Mesodermal cell (in vitro differentiated cells): ENCODE data around the gene ASPDH.

Source experiments
- H3K27ac ChIP-seq: 2 replicates; pipeline ENCODE4 v1.7.0; 2013; ENCODE audit warnings: mild to moderate bottlenecking, low read depth, low read length, moderate library complexity; ENCODE audit not compliant: severe bottlenecking
- H3K36me3 ChIP-seq: 2 replicates; pipeline ENCODE4 v1.7.1; 2013; ENCODE audit warnings: mild to moderate bottlenecking, low read length, moderate library complexity; ENCODE audit not compliant: control insufficient read depth, insufficient read depth
- H3K4me1 ChIP-seq: one replicate; pipeline ENCODE4 v1.7.1; 2013; ENCODE audit warnings: mild to moderate bottlenecking, low read length; ENCODE audit not compliant: insufficient read depth, control insufficient read depth, poor library complexity, severe bottlenecking
- H3K4me3 ChIP-seq: 2 replicates; pipeline ENCODE4 v1.7.0; 2013; ENCODE audit warnings: low read length, control low read depth, mild to moderate bottlenecking; ENCODE audit not compliant: insufficient read depth, poor library complexity, severe bottlenecking; ENCODE audit errors: extremely low read depth
- H3K9me3 ChIP-seq: 2 replicates; pipeline ENCODE4 v1.7.1; 2013; ENCODE audit warnings: mild to moderate bottlenecking, low read length, moderate library complexity; ENCODE audit not compliant: control insufficient read depth
- WGBS, 2 experiments: methylation state at CpG; one replicate each; pipeline ENCODE4 v1.1.5; 2013; ENCODE audit warnings: missing lambda C conversion rate in 2 of 2; ENCODE audit not compliant: insufficient coverage in 2 of 2; 5-methylcytosine and 5-hydroxymethylcytosine counted together

Gene ASPDH

GRCh38 chr19:50547385-50548190, 33.9 kb upstream of the ASPDH start:
- H3K36me3 ChIP-seq: peaks cover 5% of the 10 kb centered on the region
- no peak overlapping the region for H3K4me3 ChIP-seq
- WGBS, 2 experiments: 82 to 86% methylated on average over 12 to 13 of the region's 18 CpGs
- peaks cover 5% of the 10 kb centered on the region for H3K4me1 ChIP-seq
- no peaks in the 10 kb centered on the region for H3K9me3 ChIP-seq
- no peak overlapping the region for H3K27ac ChIP-seq

DNA sequence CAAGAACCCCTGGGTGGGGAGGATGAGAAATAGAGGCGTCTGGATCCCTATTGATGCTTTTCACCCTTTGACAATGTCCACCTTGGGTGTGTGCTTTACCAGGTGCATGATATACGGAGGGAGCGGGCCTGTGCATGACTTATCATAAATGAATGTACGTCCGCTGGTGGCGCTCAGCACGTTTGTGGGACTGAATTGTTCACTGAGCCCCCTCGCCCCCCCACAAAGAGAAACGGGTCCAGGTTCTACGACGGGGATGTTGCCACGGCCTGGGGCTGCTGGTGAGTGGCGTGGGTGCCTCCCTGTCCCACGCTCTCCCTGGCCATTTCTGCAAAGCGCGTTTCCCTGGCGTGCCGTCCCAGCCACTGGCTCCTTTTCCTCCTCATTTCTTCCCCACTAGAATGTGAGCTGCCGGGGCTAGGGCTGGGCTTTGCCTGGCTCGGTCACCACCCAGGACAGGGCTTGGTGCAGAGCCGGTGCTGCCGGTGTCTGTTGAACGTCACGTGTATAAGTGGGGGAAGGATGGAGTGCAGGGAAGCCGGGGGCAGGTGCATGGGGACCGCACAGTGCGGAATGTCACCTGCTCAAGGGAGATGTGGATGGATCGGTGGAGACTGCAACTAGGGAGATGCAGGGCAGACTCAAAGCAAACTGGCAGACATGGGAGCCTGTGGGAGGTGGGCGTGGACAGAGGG, 33.0 kb upstream of the ASPDH start:
- H3K9me3 ChIP-seq: no peaks in the 10 kb centered on the region
- H3K36me3 ChIP-seq: peaks cover 5% of the 10 kb centered on the region
- peaks cover 4% of the 10 kb centered on the region for H3K4me1 ChIP-seq
- H3K27ac ChIP-seq: no peak overlapping the region
- H3K4me3 ChIP-seq: no peak overlapping the region
- WGBS, 2 experiments: 88% methylated on average over 29 of the region's 29 CpGs

GRCh38 chr19:50542943-50543342, 29.2 kb upstream of the ASPDH start:
- peaks cover 8% of the 10 kb centered on the region for H3K36me3 ChIP-seq
- H3K4me3 ChIP-seq: no peak overlapping the region
- H3K9me3 ChIP-seq: no peaks in the 10 kb centered on the region
- no peaks in the 10 kb centered on the region for H3K4me1 ChIP-seq
- 86 to 88% methylated on average over 18 to 21 of the region's 21 CpGs for WGBS, 2 experiments
- H3K27ac ChIP-seq: no peak overlapping the region

GRCh38 chr19:50537769-50538230, 24.1 kb upstream of the ASPDH start:
- 29 to 46% methylated on average over 13 to 14 of the region's 15 CpGs for WGBS, 2 experiments
- no peak overlapping the region for H3K4me3 ChIP-seq
- no peak overlapping the region for H3K27ac ChIP-seq
- peaks cover 14% of the 10 kb centered on the region for H3K9me3 ChIP-seq
- peaks cover 16% of the 10 kb centered on the region for H3K36me3 ChIP-seq
- no peaks in the 10 kb centered on the region for H3K4me1 ChIP-seq

- H3K27ac ChIP-seq: no peak overlapping the region
- H3K4me1 ChIP-seq: no peaks in the 10 kb centered on the region
- 79% methylated on average over 16 to 18 of the region's 18 CpGs for WGBS, 2 experiments
- H3K36me3 ChIP-seq: peaks cover 16% of the 10 kb centered on the region
- no peak overlapping the region for H3K4me3 ChIP-seq
- H3K9me3 ChIP-seq: peaks cover 19% of the 10 kb centered on the region
Observed at GRCh38 chr19:50537306-50537685, 23.6 kb upstream of the ASPDH start.

DNA sequence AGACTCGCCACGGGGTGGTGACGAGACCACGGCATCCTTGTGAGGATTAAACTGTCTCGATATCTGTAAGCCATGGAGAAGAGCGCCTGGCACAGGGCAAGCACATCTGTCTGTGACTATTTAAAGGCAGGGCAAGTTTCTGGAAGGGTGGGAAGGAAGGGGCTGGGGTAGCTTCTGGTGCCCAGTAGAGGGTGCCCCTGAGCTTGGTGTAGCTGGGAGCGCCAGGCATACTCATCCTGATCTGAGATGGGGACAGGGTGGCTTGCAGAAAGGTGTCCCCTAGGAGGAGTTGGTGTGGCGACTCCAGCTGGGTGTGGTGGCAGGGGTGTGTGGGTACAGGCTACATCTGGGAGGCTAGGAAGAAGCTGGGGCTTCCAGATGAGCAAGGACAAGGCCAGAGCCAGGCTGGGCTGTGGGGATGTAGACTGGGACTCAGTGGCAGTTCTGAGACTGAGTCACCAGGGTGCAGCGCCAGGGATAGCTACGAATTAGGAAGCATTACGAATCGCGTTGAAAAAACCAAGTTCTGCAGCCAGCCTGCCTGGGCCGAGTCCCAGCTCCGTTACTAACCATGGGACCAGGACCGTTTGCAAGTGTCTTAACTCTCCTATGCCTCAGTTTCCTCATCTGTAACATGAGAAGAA, 23.1 kb upstream of the ASPDH start:
- Histone ChIP-seq H3K4me3 (no peak overlapping the region), H3K27ac (no peak overlapping the region), H3K36me3 (peaks cover 16% of the 10 kb centered on the region), H3K4me1 (no peaks in the 10 kb centered on the region), H3K9me3 (peaks cover 22% of the 10 kb centered on the region)
- WGBS, 2 experiments: 92 to 94% methylated on average over 15 of the region's 16 CpGs

GRCh38 chr19:50535672-50536187, 22.0 kb upstream of the ASPDH start:
- H3K4me1 ChIP-seq: no peaks in the 10 kb centered on the region
- WGBS, 2 experiments: 67 to 73% methylated on average over 7 to 8 of the region's 11 CpGs
- H3K36me3 ChIP-seq: peaks cover 13% of the 10 kb centered on the region
- H3K4me3 ChIP-seq: no peak overlapping the region
- H3K9me3 ChIP-seq: peaks cover 22% of the 10 kb centered on the region
- no peak overlapping the region for H3K27ac ChIP-seq

DNA sequence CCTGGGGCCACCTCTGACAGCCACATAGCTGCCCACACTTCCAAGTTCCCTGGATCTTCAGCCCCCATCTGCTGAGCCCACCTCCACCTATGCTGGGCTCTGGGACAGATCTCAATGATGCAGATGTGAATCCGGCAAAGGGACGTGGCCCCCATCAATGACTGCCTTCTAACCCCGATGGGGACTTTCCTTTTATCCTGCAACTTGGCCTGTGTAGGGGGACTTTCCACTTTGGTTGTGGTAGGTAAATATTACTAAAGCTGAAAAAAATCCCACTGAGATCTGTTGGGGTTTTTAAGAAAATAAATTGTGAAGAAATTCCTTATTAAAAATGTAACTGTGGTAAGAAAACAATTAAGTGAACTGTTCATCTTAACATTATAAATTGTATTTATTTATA, 20.8 kb upstream of the ASPDH start:
- no peak overlapping the region for H3K27ac ChIP-seq
- 100% methylated on average over 2 of the region's 3 CpGs; no CpG with 5 or more reads in 1 of the 2 experiments for WGBS, 2 experiments
- no peak overlapping the region for H3K4me3 ChIP-seq
- H3K36me3 ChIP-seq: peaks cover 13% of the 10 kb centered on the region
- H3K9me3 ChIP-seq: peaks cover 22% of the 10 kb centered on the region
- H3K4me1 ChIP-seq: no peaks in the 10 kb centered on the region

DNA sequence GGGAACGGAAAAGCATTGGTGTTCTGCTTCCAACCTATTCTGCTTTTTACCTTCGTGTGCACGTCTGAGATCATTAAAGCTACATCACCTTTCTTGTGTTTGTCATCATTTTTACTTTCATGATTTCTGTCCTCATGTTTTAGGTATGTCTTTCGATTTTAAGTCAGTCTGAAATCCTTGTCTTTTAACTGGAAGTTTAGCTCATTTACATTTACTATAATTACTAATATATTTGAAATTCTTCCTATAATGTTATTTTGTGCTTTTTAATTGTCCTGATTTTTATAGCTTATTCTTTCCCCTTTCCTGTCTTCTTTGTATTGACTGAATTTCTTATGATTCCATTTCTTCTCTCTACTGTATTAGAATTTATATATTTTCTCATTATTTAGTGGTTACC, 19.2 kb upstream of the ASPDH start:
- Histone ChIP-seq H3K36me3 (peaks cover 13% of the 10 kb centered on the region), H3K27ac (no peak overlapping the region), H3K4me3 (no peak overlapping the region), H3K9me3 (peaks cover 22% of the 10 kb centered on the region), H3K4me1 (no peaks in the 10 kb centered on the region)
- 69 to 72% methylated on average over 3 of the region's 4 CpGs for WGBS, 2 experiments

DNA sequence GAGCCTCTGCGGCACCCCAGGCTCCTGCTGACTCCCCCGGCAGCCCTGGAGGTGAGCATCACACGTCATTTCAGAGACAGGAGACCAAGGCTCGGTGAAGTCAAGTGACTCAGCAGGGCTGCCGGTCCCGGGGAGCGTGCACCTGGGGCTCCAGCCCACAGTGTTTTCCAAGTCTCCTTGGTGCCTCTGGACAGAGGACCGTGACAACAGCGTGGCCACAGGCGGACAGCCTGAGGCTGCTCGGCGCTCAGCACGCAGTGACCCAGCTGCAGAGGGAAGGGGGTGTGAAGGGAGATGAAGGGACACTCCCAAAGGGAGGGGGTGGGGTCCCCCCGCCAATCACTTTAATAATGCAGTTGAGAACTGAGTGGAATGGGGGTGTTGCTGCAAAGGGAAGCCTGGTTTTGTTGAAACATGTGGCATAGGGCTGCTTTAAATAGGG, 17.5 kb upstream of the ASPDH start:
- H3K4me3 ChIP-seq: no peak overlapping the region
- H3K36me3 ChIP-seq: peaks cover 13% of the 10 kb centered on the region
- WGBS, 2 experiments: 63 to 71% methylated on average over 9 to 14 of the region's 14 CpGs
- H3K27ac ChIP-seq: no peak overlapping the region
- no peaks in the 10 kb centered on the region for H3K4me1 ChIP-seq
- peaks cover 22% of the 10 kb centered on the region for H3K9me3 ChIP-seq
